Measurements from ENCODE around the gene TAGLN2. TPM values are rescaled to one million over a fixed set of nuclear protein-coding genes. Genes with fewer than 3 reads are reported as not detected.

TAGLN2 gene
- total RNA-seq, 1 experiment from 2014 or later, result 464 TPM

- CTCF ChIA-PET, result interaction anchor here (0.6 to 10.4 kb wide), 10 partner anchors 8 to 1308 kb away, joined by 3 to 146 read pairs (median 4); no protein-coding TSS in a partner anchor
- Mint-ChIP-seq H3K4me3 (ENCODE audit: unreplicated experiment) (no peak overlapping the region), H3K27me3 (ENCODE audit: insufficient read depth, unreplicated experiment) (no peaks in the 10 kb centered on the region), H3K36me3 (ENCODE audit: insufficient read depth, unreplicated experiment) (no peaks in the 10 kb centered on the region), H3K9me3 (ENCODE audit: unreplicated experiment) (no peaks in the 10 kb centered on the region), H3K4me1 (ENCODE audit: insufficient read depth, unreplicated experiment) (peaks cover 31% of the 10 kb centered on the region), H3K27ac (ENCODE audit: low read depth, unreplicated experiment) (no peak overlapping the region)
- POLR2A ChIA-PET, result interaction anchor here (9.6 kb wide), 1 partner anchor 19 kb away, joined by 80 read pairs; no protein-coding TSS in a partner anchor
- no peak for DNase-seq (ENCODE audit: unreplicated experiment)
- intact Hi-C loops (cut with micrococcal nuclease), result no loop called here
- no peak for TF ChIP-seq CTCF (IDR thresholded peaks at IDR 0.05; ENCODE audit: unreplicated experiment)
- BruUV-seq (replicated peaks), result no TSS peak
These were observed 52.4 kb downstream of the TAGLN2 start for GRCh38 chr1:159872891-159873290.

GRCh38 chr1:159870704-159871103 lies 54.6 kb downstream of the TAGLN2 start:
- CTCF ChIA-PET, result interaction anchor here (0.8 to 10.4 kb wide), 9 partner anchors 9 to 659 kb away, joined by 3 to 146 read pairs (median 5); partner anchors contain the start of gene FCRL6
- no peak overlapping the region for H3K4me3 Mint-ChIP-seq (ENCODE audit: unreplicated experiment)
- TF ChIP-seq CTCF (IDR thresholded peaks at IDR 0.05; ENCODE audit: unreplicated experiment), result no peak
- intact Hi-C loops (cut with micrococcal nuclease), result no loop called here
- H3K27ac Mint-ChIP-seq (ENCODE audit: low read depth, unreplicated experiment), result no peak overlapping the region
- POLR2A ChIA-PET, result interaction anchor here (0.7 to 9.6 kb wide), 3 partner anchors 9 to 27 kb away, joined by 3 to 82 read pairs (median 80); no protein-coding TSS in a partner anchor
- H3K27me3 Mint-ChIP-seq (ENCODE audit: insufficient read depth, unreplicated experiment), result no peaks in the 10 kb centered on the region
- no TSS peak for BruUV-seq (replicated peaks)
- H3K36me3 Mint-ChIP-seq (ENCODE audit: insufficient read depth, unreplicated experiment), result no peaks in the 10 kb centered on the region
- H3K9me3 Mint-ChIP-seq (ENCODE audit: unreplicated experiment), result no peaks in the 10 kb centered on the region
- DNase-seq (ENCODE audit: unreplicated experiment), result no peak
- peaks cover 51% of the 10 kb centered on the region for H3K4me1 Mint-ChIP-seq (ENCODE audit: insufficient read depth, unreplicated experiment)

- Mint-ChIP-seq H3K4me1 (ENCODE audit: insufficient read depth, unreplicated experiment) (peaks cover 51% of the 10 kb centered on the region), H3K27me3 (ENCODE audit: insufficient read depth, unreplicated experiment) (no peaks in the 10 kb centered on the region), H3K4me3 (ENCODE audit: unreplicated experiment) (no peak overlapping the region), H3K36me3 (ENCODE audit: insufficient read depth, unreplicated experiment) (no peaks in the 10 kb centered on the region), H3K27ac (ENCODE audit: low read depth, unreplicated experiment) (peak overlapping the region; percentile 85), H3K9me3 (ENCODE audit: unreplicated experiment) (no peaks in the 10 kb centered on the region)
- BruUV-seq (replicated peaks), result no TSS peak
- no peak for DNase-seq (ENCODE audit: unreplicated experiment)
- ChIA-PET POLR2A (interaction anchor here (1.0 to 9.6 kb wide), 6 partner anchors 11 to 161 kb away, joined by 3 to 82 read pairs (median 9); partner anchors contain the start of gene TAGLN2), CTCF (interaction anchor here (0.5 to 10.4 kb wide), 7 partner anchors 10 to 708 kb away, joined by 3 to 146 read pairs (median 5); no protein-coding TSS in a partner anchor)
- TF ChIP-seq CTCF (IDR thresholded peaks at IDR 0.05; ENCODE audit: unreplicated experiment), result no peak
- intact Hi-C loops (cut with micrococcal nuclease), result no loop called here
These were observed 55.7 kb downstream of the TAGLN2 start for GRCh38 chr1:159869607-159870006.

- Mint-ChIP-seq H3K36me3 (ENCODE audit: insufficient read depth, unreplicated experiment) (no peaks in the 10 kb centered on the region), H3K4me1 (ENCODE audit: insufficient read depth, unreplicated experiment) (peaks cover 51% of the 10 kb centered on the region), H3K27ac (ENCODE audit: low read depth, unreplicated experiment) (peak overlapping the region; percentile 85), H3K9me3 (ENCODE audit: unreplicated experiment) (no peaks in the 10 kb centered on the region), H3K4me3 (ENCODE audit: unreplicated experiment) (peak overlapping the region; percentile 22), H3K27me3 (ENCODE audit: insufficient read depth, unreplicated experiment) (no peaks in the 10 kb centered on the region)
- DNase-seq (ENCODE audit: unreplicated experiment), result peak; percentile 84
- CTCF ChIA-PET, result interaction anchor here (0.6 to 10.4 kb wide), 10 partner anchors 10 to 708 kb away, joined by 3 to 146 read pairs (median 5); no protein-coding TSS in a partner anchor
- BruUV-seq (replicated peaks), result no TSS peak
- no peak for TF ChIP-seq CTCF (IDR thresholded peaks at IDR 0.05; ENCODE audit: unreplicated experiment)
- POLR2A ChIA-PET, result interaction anchor here (0.7 to 9.6 kb wide), 10 partner anchors 11 to 162 kb away, joined by 3 to 82 read pairs (median 5); partner anchors contain the start of gene TAGLN2
- intact Hi-C loops (cut with micrococcal nuclease), result no loop called here
These were observed 56.1 kb downstream of the TAGLN2 start for GRCh38 chr1:159869173-159869572.
